AG09309 (cell line): ENCODE results near the gene IL1RAPL1.

Experiments used
- DNase-seq: peaks from one replicate; pipeline ENCODE4 v3.0.0-alpha.2; 2010; ENCODE audit warnings: low read depth
- H3K4me3 ChIP-seq: 2 replicates; pipeline ENCODE4 v1.5.1; 2011; ENCODE audit warnings: mild to moderate bottlenecking, low read depth, low read length, moderate library complexity; ENCODE audit not compliant: control insufficient read depth
- CTCF ChIP-seq: IDR thresholded peaks from 2 replicates; pipeline ENCODE4 v1.5.1; 2011; ENCODE audit warnings: mild to moderate bottlenecking, low read depth, low read length, inconsistent platforms; ENCODE audit not compliant: insufficient read depth, control insufficient read depth; ENCODE audit errors: missing control alignments

The IL1RAPL1 gene

GRCh38 chrX:29274517-29274916, 687.3 kb downstream of the IL1RAPL1 start:
- no peak for TF ChIP-seq CTCF
- DNase-seq, result no peak
- H3K4me3 ChIP-seq, result no peak overlapping the region

GRCh38 chrX:29275928-29276327, 688.7 kb downstream of the IL1RAPL1 start:
- H3K4me3 ChIP-seq, result no peak overlapping the region
- TF ChIP-seq CTCF, result no peak
- DNase-seq, result no peak

GRCh38 chrX:29281078-29281742, 694.0 kb downstream of the IL1RAPL1 start:
- TF ChIP-seq CTCF, result no peak
- DNase-seq, result no peak
- H3K4me3 ChIP-seq, result no peak overlapping the region

DNA sequence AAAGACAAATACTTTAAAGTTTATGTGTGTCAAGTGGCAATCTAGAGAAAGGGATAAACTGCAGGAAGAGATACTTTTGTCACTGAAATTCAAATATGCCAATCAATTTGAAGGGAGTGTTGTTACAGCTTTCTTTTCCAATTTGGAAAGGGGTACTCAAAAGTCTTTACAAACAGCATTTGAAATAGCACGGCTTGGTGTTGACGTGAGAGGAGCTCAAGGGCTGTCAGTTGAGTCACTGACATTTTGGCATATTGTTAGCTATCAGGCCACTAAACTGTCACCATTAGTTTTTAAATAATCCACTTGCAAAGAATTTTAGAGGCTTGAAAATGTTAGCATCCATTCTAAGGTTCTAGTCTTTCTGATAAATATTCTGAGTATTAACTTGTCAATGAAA, 698.4 kb downstream of the IL1RAPL1 start:
- no peak for TF ChIP-seq CTCF
- DNase-seq, result no peak
- H3K4me3 ChIP-seq, result no peak overlapping the region

DNA sequence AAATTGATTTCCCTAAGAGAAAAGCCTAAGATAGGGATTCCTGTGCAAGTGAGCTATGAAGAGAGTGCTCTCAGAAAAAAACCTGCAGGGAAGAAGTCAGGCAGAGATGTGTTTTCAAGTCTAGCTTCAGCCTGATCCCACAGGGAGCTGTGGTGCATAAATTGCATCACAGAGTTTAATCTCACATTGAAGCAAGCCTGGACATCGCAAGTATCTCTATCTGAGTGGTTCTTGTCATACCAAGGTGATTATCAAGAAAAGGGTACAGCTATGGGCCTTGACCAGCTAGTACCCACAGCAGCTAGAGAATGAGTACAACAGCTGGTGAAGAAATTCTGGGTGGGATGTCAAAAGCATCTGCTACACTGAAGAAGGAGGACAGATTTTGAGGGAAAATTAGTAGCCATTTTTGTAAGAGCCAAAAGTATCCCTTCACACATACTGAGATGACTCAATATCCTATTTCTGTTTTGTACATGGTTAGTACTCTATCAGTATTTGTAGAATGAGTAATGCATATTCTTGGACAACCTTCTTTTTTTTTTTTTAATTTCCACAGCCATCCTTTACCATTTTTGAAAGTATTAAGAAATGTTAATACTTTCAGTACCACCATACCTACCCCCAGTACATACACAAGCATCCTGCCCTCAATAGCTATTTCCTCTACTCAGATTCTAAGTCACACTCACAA, 708.9 kb downstream of the IL1RAPL1 start:
- TF ChIP-seq CTCF, result no peak
- H3K4me3 ChIP-seq, result no peak overlapping the region
- DNase-seq, result no peak

DNA sequence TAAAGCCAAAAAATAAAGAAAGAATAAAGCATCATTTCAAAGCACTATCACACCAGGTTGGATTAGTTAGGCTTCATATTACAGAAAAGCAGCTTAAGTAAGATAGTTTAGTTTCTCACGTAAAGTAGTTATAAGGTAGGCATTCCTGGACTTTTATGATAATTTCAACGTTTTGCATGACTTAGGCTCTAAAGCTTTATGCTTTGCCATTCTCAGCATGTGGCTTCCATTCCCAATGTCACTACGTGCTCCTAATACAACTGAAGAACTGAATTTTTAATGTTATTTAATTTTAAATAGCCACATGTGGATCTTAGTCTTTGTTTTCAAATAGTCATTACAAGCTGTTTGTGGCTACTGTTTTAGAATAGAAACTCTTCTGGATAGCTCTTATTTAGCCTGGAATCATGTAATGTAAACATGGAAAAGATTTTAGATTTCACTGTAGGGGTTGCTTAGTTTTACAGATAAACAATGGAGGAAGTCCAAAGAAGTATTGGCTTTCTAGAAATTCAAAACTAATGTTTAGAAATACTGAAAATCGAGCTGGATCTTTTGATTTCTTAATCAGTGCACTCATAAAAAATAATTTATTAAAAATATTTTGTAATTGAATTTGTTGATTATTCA, 710.0 kb downstream of the IL1RAPL1 start:
- H3K4me3 ChIP-seq, result no peak overlapping the region

More for the DNA sequence above, 710.0 kb downstream of the IL1RAPL1 start:
- no peak for TF ChIP-seq CTCF
- DNase-seq, result no peak
